HG03159 (cell line): ENCODE results near the gene KCNK18.
A peak's percentile ranks its signal among the peaks of the same experiment; 100 is the strongest.

ENCODE experiments used
- ATAC-seq: cut with Tn5 transposase; IDR thresholded peaks from one replicate; pipeline ENCODE4 v1.9.1; 2021; ENCODE audit warnings: mild to moderate bottlenecking, moderate library complexity; ENCODE audit not compliant: unreplicated experiment

Gene KCNK18

GRCh38 chr10:117197189-117197588, at the start of gene KCNK18:
Gene KCNK18, plus strand, starts transcription at chr10:117197489. Its CDS starts 0 bp downstream, at chr10:117197489.
- ATAC-seq: no peak

DNA sequence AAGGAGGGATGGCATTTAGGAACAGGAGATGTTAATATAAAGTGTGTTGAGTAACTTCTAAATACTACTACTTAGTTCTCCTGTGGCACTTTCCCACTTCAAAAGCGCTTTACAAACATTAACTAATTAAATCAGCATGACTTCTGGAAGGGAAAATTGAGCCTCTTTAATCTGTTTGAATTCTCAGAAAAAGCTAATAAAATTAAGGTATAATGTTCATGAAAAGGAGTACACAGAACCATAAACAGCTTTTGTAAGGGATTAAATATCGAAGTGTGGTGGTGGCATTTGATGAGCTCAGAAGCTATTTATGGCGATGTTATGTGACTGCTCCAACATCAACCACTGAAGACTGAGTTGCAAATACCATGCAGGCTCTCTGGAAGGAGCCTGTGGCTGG, 49.0 kb upstream of the KCNK18 start:
- no peak for ATAC-seq

DNA sequence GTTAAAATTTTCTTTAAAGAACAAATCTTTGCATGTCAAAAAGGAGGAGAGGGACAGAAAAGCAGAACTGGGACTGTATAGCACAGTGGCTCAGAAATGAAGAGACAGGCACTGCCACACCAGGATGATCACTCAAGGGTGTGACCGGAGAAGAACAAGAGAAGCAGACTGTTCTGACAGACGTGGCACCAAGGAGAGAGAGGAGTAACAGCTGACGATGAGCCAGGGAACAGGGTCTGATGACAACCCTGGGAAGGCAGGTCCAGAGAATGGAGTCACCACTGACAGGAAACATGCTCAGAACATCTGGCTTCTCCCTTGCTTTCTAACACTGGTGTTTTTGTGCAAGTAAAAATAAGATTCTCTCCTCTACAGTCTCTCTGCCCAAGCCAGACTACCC, 44.6 kb upstream of the KCNK18 start:
- no peak for ATAC-seq

- ATAC-seq: no peak
Observed at GRCh38 chr10:117158297-117158696, 39.0 kb upstream of the KCNK18 start.

- ATAC-seq: no peak
Observed at GRCh38 chr10:117159390-117159789, 37.9 kb upstream of the KCNK18 start.

DNA sequence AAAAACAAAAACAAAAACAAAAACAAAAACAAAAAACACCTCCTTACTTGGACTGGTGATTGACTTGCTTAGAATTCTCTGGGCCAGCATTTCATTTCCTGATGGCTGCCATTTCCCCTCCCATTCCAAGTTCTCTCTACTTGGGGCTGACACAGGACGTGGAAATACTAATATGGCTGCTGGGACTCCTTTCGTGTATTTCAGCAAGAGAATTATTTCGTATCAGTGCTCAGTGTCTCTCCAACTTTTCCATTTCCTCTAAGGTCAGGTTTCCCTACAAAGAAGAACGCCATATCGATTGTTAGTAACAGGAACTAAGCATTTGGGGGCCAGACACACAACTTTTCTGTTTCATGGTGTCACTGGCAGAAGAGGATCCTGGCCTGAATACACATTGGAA, 36.7 kb upstream of the KCNK18 start:
- no peak for ATAC-seq

DNA sequence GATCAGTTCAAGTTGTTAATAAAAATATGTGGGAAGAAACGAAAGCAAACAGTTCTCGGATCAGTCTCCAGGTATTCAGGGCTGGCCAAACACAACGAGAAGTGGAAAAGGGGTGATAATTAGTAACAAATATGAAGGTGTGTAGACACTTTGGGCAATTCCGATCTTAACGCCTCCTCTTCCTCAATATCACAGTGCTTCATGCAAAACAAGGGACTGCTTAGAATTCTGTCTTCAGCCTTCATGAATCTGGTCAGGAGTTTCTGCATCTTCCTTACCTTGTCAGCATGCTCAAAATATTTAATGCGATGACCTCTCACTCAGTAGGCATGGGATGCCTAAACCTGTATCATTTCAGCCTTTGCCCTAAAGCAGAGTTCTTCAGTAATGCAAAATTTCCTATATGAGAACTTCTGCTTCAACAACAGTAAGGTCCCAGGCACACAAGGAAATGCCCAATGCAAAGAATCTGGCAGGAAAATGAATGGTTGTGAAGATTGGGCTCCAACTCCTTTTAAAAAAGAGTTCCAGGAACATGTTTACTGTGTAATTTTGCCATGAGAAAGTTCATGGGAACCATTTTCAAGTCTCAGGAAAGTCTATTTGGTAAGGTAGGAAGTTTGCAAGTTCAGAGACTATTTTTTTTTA, 35.8 kb upstream of the KCNK18 start:
- ATAC-seq: no peak

- ATAC-seq: no peak
Observed at GRCh38 chr10:117162093-117163060, 34.9 kb upstream of the KCNK18 start.

DNA sequence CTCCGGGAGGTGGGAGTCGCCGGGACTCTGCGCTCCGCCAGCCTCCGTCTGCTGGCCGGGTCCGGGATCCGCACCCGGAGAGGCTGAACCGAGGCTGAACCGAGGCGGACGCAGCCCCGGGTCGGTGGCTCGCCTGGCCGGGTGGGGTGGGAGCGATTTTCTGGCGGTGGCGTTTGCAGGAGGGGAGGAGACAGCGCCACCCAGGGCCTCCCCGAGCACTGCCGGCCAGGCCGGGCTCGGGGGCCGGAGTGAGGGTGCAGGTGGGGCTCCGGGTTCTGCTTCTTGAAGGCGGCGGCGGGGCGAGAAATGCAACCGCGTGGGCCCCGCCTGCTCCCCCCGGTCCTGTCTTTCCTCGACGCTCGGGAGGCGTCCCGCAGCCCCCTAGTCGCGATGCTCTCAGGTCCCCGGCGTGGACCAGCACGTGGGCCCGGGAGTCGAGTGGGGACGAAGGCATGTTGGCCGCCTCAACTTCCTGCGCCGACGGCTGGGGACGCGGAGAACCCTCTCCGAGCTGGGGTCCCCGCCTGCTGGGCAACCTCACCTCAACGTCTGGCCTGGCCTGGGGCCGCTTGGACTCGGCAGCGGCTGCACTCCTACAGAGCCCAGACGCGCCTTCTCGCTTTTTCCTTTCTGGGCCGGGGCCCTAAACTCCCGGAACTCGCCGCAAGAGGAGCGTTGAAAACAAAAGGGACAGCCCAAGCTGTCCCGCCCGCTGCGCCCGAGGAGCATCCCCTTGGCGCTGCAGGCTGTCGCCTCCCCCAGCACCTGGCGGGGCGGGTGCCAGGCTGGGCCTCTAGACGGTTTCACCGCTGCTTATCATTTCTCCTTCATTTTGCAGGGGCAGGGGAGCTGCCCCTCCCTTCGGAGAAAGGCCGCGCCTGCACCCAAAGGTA, 34.0 kb upstream of the KCNK18 start:
- ATAC-seq: no peak

- ATAC-seq: no peak
Observed at GRCh38 chr10:117163954-117164548, 33.2 kb upstream of the KCNK18 start.

- no peak for ATAC-seq
Observed at GRCh38 chr10:117164592-117165537, 32.4 kb upstream of the KCNK18 start.

- ATAC-seq: no peak
Observed at GRCh38 chr10:117165538-117166417, 31.5 kb upstream of the KCNK18 start.

GRCh38 chr10:117166418-117167345, 30.6 kb upstream of the KCNK18 start:
- no peak for ATAC-seq

- no peak for ATAC-seq
Observed at GRCh38 chr10:117167346-117167788, 29.9 kb upstream of the KCNK18 start.

DNA sequence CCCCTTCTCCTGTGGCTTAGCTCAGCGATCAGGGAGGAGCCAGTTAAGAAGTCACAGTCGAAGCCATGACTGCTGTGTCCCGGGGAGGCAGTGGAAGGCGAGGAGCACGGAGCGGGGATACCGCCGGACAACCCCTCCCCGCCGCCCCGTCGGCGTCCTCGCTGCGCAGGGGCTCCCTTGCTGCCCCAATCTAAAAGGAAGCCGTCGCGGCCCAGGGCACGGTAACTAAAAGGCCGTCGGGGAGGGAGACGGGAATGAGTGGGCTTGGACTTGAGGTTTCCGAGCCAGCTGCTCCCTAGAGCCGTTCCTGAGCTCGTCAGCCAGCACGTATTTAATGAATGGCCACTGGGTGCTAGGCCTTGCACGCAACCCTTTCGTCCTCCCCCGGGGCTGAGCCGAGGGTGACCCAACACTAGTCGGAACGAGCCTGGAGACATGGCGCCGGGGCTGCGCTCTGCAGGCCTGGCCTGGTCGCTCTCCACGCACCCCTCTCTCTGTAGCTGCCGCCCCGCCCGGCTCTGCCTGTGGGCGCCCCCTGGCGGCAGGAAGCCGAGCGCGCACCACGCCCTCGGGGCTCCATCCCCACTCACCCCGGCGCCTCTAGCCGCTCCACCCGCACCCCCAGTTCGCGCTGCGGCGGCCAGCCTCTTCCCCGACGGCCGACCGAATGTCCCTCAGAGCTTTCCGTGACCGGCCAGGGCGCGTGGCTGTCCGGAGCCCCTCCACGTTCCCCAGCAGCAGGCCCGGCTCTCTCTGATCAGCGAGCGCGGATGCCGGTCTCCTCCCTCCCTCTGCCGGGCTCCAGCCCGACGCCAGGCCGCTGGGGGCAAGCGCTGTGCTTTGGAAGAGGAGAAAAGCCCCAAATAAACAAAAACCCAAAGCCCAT, 29.3 kb upstream of the KCNK18 start:
- peak; percentile 77 for ATAC-seq

- ATAC-seq: no peak
Observed at GRCh38 chr10:117168729-117169128, 28.6 kb upstream of the KCNK18 start.
